ENCODE measurements around the gene INHA. TPM values are rescaled to one million over a fixed set of nuclear protein-coding genes. Genes with fewer than 3 reads are reported as not detected.
A peak's percentile ranks its signal among the peaks of the same experiment; 100 is the strongest.

INHA gene
- total RNA-seq, 1 experiment from 2014 or later: 0.80 TPM

DNA sequence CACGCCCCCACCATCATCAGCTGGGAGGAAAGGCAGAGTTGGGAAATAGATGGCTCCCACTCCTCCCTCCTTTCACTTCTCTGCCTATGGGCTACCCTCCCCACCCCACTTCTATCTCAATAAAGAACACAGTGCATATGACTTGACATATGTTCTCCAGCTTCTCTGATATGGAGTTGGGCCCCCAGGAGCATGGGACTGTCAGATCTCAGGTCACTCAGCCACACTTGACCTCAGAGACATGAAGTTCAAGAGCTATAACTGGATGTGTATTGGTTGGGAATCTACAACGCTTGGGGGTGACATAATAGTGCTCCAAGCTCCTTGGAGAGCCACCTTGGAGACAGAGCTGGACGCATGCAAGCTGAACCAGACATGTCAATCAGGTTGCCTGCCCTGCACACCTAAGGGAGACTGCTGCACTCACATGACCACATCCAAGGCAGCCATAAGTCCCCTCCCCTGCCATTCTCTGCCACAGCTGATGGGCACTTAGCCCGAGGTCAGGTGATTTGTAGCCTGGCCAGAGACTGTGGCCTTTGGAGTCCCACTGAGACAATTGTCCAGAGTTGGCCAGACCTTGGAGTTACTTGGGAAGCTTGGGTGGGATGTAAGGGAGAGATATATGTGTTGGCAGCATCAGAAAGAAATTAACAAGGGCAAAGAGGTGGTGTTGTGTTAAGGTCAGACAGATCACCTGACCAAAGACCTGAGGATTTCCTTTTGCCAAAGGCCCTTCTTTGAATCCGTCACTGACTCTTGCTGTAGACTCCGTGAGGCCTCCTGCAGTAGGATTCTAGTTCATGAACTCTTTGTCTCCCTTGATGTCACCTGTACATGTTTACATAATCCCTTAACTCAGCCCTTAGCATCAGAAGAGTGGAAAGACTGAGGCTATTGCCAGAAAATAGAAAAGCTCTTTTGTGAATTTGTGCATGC is 3.7 kb downstream of the INHA start:
- CTCF ChIA-PET: no interaction called here
- Mint-ChIP-seq H3K9me3 (ENCODE audit: low read depth, unreplicated experiment) (no peaks in the 10 kb centered on the region), H3K4me1 (ENCODE audit: low read depth, unreplicated experiment) (peaks cover 21% of the 10 kb centered on the region), H3K27me3 (ENCODE audit: unreplicated experiment) (peaks cover 8% of the 10 kb centered on the region), H3K4me3 (ENCODE audit: low read depth, unreplicated experiment) (no peak overlapping the region), H3K27ac (ENCODE audit: unreplicated experiment) (no peak overlapping the region), H3K36me3 (ENCODE audit: insufficient read depth, unreplicated experiment) (peaks cover 27% of the 10 kb centered on the region)
- TF ChIP-seq, protein P1, sequence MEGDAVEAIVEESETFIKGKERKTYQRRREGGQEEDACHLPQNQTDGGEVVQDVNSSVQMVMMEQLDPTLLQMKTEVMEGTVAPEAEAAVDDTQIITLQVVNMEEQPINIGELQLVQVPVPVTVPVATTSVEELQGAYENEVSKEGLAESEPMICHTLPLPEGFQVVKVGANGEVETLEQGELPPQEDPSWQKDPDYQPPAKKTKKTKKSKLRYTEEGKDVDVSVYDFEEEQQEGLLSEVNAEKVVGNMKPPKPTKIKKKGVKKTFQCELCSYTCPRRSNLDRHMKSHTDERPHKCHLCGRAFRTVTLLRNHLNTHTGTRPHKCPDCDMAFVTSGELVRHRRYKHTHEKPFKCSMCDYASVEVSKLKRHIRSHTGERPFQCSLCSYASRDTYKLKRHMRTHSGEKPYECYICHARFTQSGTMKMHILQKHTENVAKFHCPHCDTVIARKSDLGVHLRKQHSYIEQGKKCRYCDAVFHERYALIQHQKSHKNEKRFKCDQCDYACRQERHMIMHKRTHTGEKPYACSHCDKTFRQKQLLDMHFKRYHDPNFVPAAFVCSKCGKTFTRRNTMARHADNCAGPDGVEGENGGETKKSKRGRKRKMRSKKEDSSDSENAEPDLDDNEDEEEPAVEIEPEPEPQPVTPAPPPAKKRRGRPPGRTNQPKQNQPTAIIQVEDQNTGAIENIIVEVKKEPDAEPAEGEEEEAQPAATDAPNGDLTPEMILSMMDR (IDR thresholded peaks at IDR 0.05; ENCODE audit: unreplicated experiment): no peak
- intact Hi-C loops (cut with micrococcal nuclease; ENCODE audit: unreplicated experiment): no loop called here
- DNase-seq: no peak
- BruUV-seq (replicated peaks): no TSS peak

DNA sequence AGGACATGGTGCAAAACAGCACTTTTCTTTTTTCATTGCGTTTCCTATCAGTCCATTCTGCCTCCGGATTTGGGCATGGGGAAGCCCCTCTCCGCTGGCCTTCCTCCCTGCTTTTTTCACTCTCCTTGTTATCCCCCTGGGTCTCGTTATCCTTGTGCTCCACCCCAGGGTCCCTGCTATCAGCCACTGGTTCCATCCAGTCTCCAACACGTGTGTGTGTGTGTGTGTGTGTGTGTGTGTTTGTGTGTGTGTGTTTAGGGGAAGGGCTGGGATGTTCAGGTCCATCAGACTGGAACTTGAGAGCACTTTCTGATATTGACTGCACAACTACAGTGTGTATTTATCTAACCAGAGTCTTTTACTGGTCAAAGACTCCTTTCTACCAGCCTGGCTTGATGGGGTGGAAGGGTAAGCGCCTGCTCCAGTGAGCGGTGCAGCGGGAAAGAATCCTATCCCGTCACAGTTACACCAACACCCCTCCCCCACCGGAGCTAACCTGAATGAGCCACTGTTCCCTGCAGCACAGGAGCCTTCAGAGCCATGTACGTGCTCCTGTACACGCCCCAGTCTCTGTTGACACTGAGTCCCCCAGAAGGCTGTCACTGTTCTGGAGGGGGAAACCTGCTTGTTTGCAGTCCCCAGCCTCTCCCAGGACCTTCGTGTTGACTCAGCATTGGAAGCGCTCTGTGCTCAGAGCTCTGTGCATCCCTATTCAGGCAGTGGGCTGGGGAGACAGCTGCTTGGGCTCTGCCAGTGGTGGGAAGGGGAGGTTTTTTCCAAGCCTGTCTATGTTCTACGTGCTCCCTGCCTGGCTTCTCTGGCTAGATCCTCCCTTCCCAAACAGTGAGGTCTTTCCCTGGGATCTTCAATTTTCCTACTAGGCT is 4.6 kb downstream of the INHA start:
- peak; percentile 83 for DNase-seq
- H3K27ac Mint-ChIP-seq (ENCODE audit: unreplicated experiment): no peak overlapping the region
- peaks cover 17% of the 10 kb centered on the region for H3K4me1 Mint-ChIP-seq (ENCODE audit: low read depth, unreplicated experiment)
- intact Hi-C loops (cut with micrococcal nuclease; ENCODE audit: unreplicated experiment): loop anchor here (1.0 kb wide), 1 partner anchor 21 kb away; the partner anchor contains the start of gene STK11IP
- peaks cover 8% of the 10 kb centered on the region for H3K27me3 Mint-ChIP-seq (ENCODE audit: unreplicated experiment)
- H3K4me3 Mint-ChIP-seq (ENCODE audit: low read depth, unreplicated experiment): peak overlapping the region; percentile 51
- peaks cover 18% of the 10 kb centered on the region for H3K36me3 Mint-ChIP-seq (ENCODE audit: insufficient read depth, unreplicated experiment)
- TF ChIP-seq, protein P1 (IDR thresholded peaks at IDR 0.05; ENCODE audit: unreplicated experiment): no peak
- CTCF ChIA-PET: interaction anchor here (1.2 kb wide), 1 partner anchor 20 kb away, joined by 4 read pairs; the partner anchor contains the start of gene STK11IP
- BruUV-seq (replicated peaks): no TSS peak
- no peaks in the 10 kb centered on the region for H3K9me3 Mint-ChIP-seq (ENCODE audit: low read depth, unreplicated experiment)

DNA sequence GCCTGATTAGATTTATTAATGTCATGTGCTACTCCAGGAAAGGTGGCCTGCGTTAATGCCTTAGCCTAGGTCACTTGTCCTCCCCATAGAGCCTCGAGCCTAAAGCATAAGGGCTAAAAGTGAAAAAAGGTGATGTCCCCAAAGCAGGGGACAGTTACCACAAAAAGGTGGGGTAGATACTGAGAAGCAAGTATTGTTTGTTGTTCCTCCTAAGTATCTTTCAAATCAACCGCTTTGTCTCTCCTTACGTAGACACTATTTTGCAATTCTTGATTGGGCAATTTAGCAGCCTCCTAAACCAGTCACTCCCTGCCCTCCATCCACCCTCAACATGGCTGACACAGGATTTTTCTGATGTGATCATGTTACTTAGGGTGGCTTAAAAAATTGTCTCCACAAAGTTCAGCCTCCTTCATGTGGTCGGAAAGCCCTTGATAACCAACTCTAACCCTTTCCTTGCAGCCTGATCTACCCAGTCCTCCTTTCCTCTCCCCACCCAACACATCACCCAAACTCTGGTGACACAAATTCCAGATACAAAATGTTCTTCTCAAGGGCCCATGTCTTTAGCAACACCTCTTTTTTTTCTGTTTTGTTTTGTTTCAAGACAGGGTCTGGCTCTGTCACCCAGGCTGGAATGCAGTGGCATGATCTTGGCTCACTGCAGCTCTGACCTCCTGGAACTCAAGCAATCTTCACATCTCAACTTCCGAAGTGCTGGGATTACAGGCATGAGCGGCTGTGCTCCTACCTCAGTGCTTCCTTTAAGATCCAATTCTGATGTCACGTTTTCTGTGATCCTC is 6.9 kb downstream of the INHA start:
- Mint-ChIP-seq H3K36me3 (ENCODE audit: insufficient read depth, unreplicated experiment) (peaks cover 8% of the 10 kb centered on the region), H3K4me3 (ENCODE audit: low read depth, unreplicated experiment) (no peak overlapping the region), H3K4me1 (ENCODE audit: low read depth, unreplicated experiment) (peaks cover 12% of the 10 kb centered on the region), H3K27me3 (ENCODE audit: unreplicated experiment) (peaks cover 8% of the 10 kb centered on the region), H3K27ac (ENCODE audit: unreplicated experiment) (no peak overlapping the region), H3K9me3 (ENCODE audit: low read depth, unreplicated experiment) (no peaks in the 10 kb centered on the region)
- CTCF ChIA-PET: no interaction called here
- no TSS peak for BruUV-seq (replicated peaks)
- intact Hi-C loops (cut with micrococcal nuclease; ENCODE audit: unreplicated experiment): no loop called here
- no peak for DNase-seq
- TF ChIP-seq, protein P1 (IDR thresholded peaks at IDR 0.05; ENCODE audit: unreplicated experiment): no peak

DNA sequence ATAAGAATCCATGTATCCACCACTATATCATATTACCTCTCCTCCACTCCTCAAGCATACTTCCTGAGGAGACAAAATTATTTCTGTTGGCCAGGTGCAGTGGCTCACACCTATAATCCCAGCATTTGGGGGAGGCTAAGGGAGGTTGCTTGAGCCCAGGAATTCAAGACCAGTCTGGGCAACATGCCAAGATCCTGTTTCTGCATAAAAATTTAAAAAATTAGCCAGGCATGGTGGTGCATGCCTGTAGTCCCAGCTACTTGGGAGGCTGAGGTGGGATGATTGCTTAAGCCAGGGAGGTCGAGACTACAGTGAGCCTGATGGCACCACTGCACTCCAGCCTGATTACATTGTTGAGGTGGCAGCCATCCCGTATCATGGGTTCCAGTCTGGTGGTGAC is 9.2 kb downstream of the INHA start:
- intact Hi-C loops (cut with micrococcal nuclease; ENCODE audit: unreplicated experiment): no loop called here
- peaks cover 8% of the 10 kb centered on the region for H3K36me3 Mint-ChIP-seq (ENCODE audit: insufficient read depth, unreplicated experiment)
- CTCF ChIA-PET: no interaction called here
- H3K4me3 Mint-ChIP-seq (ENCODE audit: low read depth, unreplicated experiment): no peak overlapping the region
- TF ChIP-seq, protein P1 (IDR thresholded peaks at IDR 0.05; ENCODE audit: unreplicated experiment): no peak
- no TSS peak for BruUV-seq (replicated peaks)
- H3K4me1 Mint-ChIP-seq (ENCODE audit: low read depth, unreplicated experiment): peaks cover 12% of the 10 kb centered on the region
- no peak overlapping the region for H3K27ac Mint-ChIP-seq (ENCODE audit: unreplicated experiment)
- H3K9me3 Mint-ChIP-seq (ENCODE audit: low read depth, unreplicated experiment): no peaks in the 10 kb centered on the region
- no peaks in the 10 kb centered on the region for H3K27me3 Mint-ChIP-seq (ENCODE audit: unreplicated experiment)
- no peak for DNase-seq
